ENCODE results near the gene SHF.
"Not testable (repeated sequence)": the region's sequence is repeated elsewhere in the genome, so short reads cannot be mapped to it uniquely, and the experiment has no call there.

The SHF gene

GRCh38 chr15:45187894-45188830 is at the start of gene SHF:
Gene SHF, minus strand, starts transcription at chr15:45187966. Its CDS starts 15 bp downstream, at chr15:45187951.
- in situ Hi-C loops (cut with HindIII; ENCODE audit: low pct_ligation_motif_present, low pct_unique_long_range_greater_than_20kb, low sequenced_read_pairs) = no loop called here
- peak; percentile 49 for DNase-seq

- in situ Hi-C loops (cut with HindIII; ENCODE audit: low pct_ligation_motif_present, low pct_unique_long_range_greater_than_20kb, low sequenced_read_pairs); DNase-seq: not testable (repeated sequence)
Observed at GRCh38 chr15:45236806-45237205, 49.0 kb upstream of the SHF start.

- in situ Hi-C loops (cut with HindIII; ENCODE audit: low pct_ligation_motif_present, low pct_unique_long_range_greater_than_20kb, low sequenced_read_pairs) = no loop called here
- peak; percentile 7 for DNase-seq
Observed at GRCh38 chr15:45234562-45235235, 46.9 kb upstream of the SHF start.

- DNase-seq = no peak
- in situ Hi-C loops (cut with HindIII; ENCODE audit: low pct_ligation_motif_present, low pct_unique_long_range_greater_than_20kb, low sequenced_read_pairs) = no loop called here
Observed at GRCh38 chr15:45231864-45232562, 44.2 kb upstream of the SHF start.

- in situ Hi-C loops (cut with HindIII; ENCODE audit: low pct_ligation_motif_present, low pct_unique_long_range_greater_than_20kb, low sequenced_read_pairs) = no loop called here
- DNase-seq = no peak
Observed at GRCh38 chr15:45231132-45231531, 43.4 kb upstream of the SHF start.

GRCh38 chr15:45230245-45230965 is 42.6 kb upstream of the SHF start:
- no peak for DNase-seq
- in situ Hi-C loops (cut with HindIII; ENCODE audit: low pct_ligation_motif_present, low pct_unique_long_range_greater_than_20kb, low sequenced_read_pairs) = no loop called here

GRCh38 chr15:45228931-45229330 is 41.2 kb upstream of the SHF start:
- in situ Hi-C loops (cut with HindIII; ENCODE audit: low pct_ligation_motif_present, low pct_unique_long_range_greater_than_20kb, low sequenced_read_pairs) = no loop called here
- no peak for DNase-seq

GRCh38 chr15:45225506-45226273 is 37.9 kb upstream of the SHF start:
- DNase-seq = no peak
- in situ Hi-C loops (cut with HindIII; ENCODE audit: low pct_ligation_motif_present, low pct_unique_long_range_greater_than_20kb, low sequenced_read_pairs) = no loop called here

- no peak for DNase-seq
Observed at GRCh38 chr15:45224621-45225217, 37.0 kb upstream of the SHF start.

GRCh38 chr15:45221967-45222366 is 34.2 kb upstream of the SHF start:
- in situ Hi-C loops (cut with HindIII; ENCODE audit: low pct_ligation_motif_present, low pct_unique_long_range_greater_than_20kb, low sequenced_read_pairs) = loop anchor here (25.0 kb wide), 1 partner anchor 165 kb away; the partner anchor contains the start of gene GATM
- DNase-seq = no peak

More at GRCh38 chr15:45224621-45225217, 37.0 kb upstream of the SHF start:
- in situ Hi-C loops (cut with HindIII; ENCODE audit: low pct_ligation_motif_present, low pct_unique_long_range_greater_than_20kb, low sequenced_read_pairs) = loop anchor here (25.0 kb wide), 1 partner anchor 163 kb away; the partner anchor contains the start of gene GATM

GRCh38 chr15:45221053-45221599 is 33.4 kb upstream of the SHF start:
- DNase-seq = no peak
- in situ Hi-C loops (cut with HindIII; ENCODE audit: low pct_ligation_motif_present, low pct_unique_long_range_greater_than_20kb, low sequenced_read_pairs) = loop anchor here (25.0 kb wide), 1 partner anchor 166 kb away; the partner anchor contains the start of gene GATM

- in situ Hi-C loops (cut with HindIII; ENCODE audit: low pct_ligation_motif_present, low pct_unique_long_range_greater_than_20kb, low sequenced_read_pairs) = loop anchor here (25.0 kb wide), 1 partner anchor 175 kb away; the partner anchor contains the start of gene GATM
- DNase-seq = no peak
Observed at GRCh38 chr15:45212493-45212892, 24.7 kb upstream of the SHF start.

GRCh38 chr15:45205192-45205591 is 17.4 kb upstream of the SHF start:
- in situ Hi-C loops (cut with HindIII; ENCODE audit: low pct_ligation_motif_present, low pct_unique_long_range_greater_than_20kb, low sequenced_read_pairs) = loop anchor here (25.0 kb wide), 1 partner anchor 182 kb away; the partner anchor contains the start of gene GATM
- DNase-seq = peak; percentile 67

GRCh38 chr15:45203182-45203581 is 15.4 kb upstream of the SHF start:
- in situ Hi-C loops (cut with HindIII; ENCODE audit: low pct_ligation_motif_present, low pct_unique_long_range_greater_than_20kb, low sequenced_read_pairs) = loop anchor here (25.0 kb wide), 1 partner anchor 184 kb away; the partner anchor contains the start of gene GATM
- DNase-seq = no peak

- in situ Hi-C loops (cut with HindIII; ENCODE audit: low pct_ligation_motif_present, low pct_unique_long_range_greater_than_20kb, low sequenced_read_pairs) = loop anchor here (25.0 kb wide), 1 partner anchor 185 kb away; the partner anchor contains the start of gene GATM
- DNase-seq = no peak
Observed at GRCh38 chr15:45201869-45202268, 14.1 kb upstream of the SHF start.

- no peak for DNase-seq
Observed at GRCh38 chr15:45201557-45201859, 13.7 kb upstream of the SHF start.

More at GRCh38 chr15:45201557-45201859, 13.7 kb upstream of the SHF start:
- in situ Hi-C loops (cut with HindIII; ENCODE audit: low pct_ligation_motif_present, low pct_unique_long_range_greater_than_20kb, low sequenced_read_pairs) = loop anchor here (25.0 kb wide), 1 partner anchor 186 kb away; the partner anchor contains the start of gene GATM
